Progenitor cell of endocrine pancreas (in vitro differentiated cells): ENCODE results near the gene LRIG1. TPM values are rescaled to one million over a fixed set of nuclear protein-coding genes. Genes with fewer than 3 reads are reported as not detected.

Source experiments
- DNase-seq: peaks from one replicate; pipeline ENCODE4 v3.0.0; 2021; ENCODE audit warnings: low spot score; ENCODE audit not compliant: unreplicated experiment
- H3K27ac Mint-ChIP-seq: 2 replicates; pipeline ENCODE4 v1.8.0; 2021; ENCODE audit warnings: mild to moderate bottlenecking, moderate library complexity, mixed read lengths
- H3K27me3 Mint-ChIP-seq: 2 replicates; pipeline ENCODE4 v1.8.0; 2021; ENCODE audit warnings: mixed read lengths
- H3K36me3 Mint-ChIP-seq: 2 replicates; pipeline ENCODE4 v1.8.0; 2022; ENCODE audit warnings: mixed read lengths; ENCODE audit not compliant: insufficient read depth
- H3K4me1 Mint-ChIP-seq: 2 replicates; pipeline ENCODE4 v1.8.0; 2021; ENCODE audit warnings: low read depth, mixed read lengths
- H3K4me3 Mint-ChIP-seq: 2 replicates; pipeline ENCODE4 v1.8.0; 2021; ENCODE audit warnings: low read depth, mild to moderate bottlenecking, moderate library complexity, mixed read lengths
- H3K9me3 Mint-ChIP-seq: 2 replicates; pipeline ENCODE4 v1.8.0; 2021; ENCODE audit warnings: low read depth, mixed read lengths
- total RNA-seq: library from RNA; stranded (reverse); gene quantifications from 2 replicates; pipeline ENCODE4 v1.2.1, GENCODE V29; 2021
- TF ChIP-seq, protein P1 (sequence below): fragments of 200-600 bp; sonication (generic); IDR thresholded peaks from one replicate; pipeline ENCODE4 v1.5.0; 2021; ENCODE audit warnings: antibody characterized with exemption, mild to moderate bottlenecking; ENCODE audit not compliant: unreplicated experiment

LRIG1 gene
- total RNA-seq, 1 donor from 2014 or later, result 31.4 TPM

GRCh38 chr3:66394019-66394752 lies 106.6 kb downstream of the LRIG1 start:
- DNase-seq, result no peak
- Mint-ChIP-seq H3K27me3 (no peaks in the 10 kb centered on the region), H3K4me1 (peaks cover 2% of the 10 kb centered on the region), H3K9me3 (no peaks in the 10 kb centered on the region), H3K4me3 (no peak overlapping the region), H3K27ac (no peak overlapping the region), H3K36me3 (peaks cover 31% of the 10 kb centered on the region)
- TF ChIP-seq, protein P1, sequence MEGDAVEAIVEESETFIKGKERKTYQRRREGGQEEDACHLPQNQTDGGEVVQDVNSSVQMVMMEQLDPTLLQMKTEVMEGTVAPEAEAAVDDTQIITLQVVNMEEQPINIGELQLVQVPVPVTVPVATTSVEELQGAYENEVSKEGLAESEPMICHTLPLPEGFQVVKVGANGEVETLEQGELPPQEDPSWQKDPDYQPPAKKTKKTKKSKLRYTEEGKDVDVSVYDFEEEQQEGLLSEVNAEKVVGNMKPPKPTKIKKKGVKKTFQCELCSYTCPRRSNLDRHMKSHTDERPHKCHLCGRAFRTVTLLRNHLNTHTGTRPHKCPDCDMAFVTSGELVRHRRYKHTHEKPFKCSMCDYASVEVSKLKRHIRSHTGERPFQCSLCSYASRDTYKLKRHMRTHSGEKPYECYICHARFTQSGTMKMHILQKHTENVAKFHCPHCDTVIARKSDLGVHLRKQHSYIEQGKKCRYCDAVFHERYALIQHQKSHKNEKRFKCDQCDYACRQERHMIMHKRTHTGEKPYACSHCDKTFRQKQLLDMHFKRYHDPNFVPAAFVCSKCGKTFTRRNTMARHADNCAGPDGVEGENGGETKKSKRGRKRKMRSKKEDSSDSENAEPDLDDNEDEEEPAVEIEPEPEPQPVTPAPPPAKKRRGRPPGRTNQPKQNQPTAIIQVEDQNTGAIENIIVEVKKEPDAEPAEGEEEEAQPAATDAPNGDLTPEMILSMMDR, result no peak

DNA sequence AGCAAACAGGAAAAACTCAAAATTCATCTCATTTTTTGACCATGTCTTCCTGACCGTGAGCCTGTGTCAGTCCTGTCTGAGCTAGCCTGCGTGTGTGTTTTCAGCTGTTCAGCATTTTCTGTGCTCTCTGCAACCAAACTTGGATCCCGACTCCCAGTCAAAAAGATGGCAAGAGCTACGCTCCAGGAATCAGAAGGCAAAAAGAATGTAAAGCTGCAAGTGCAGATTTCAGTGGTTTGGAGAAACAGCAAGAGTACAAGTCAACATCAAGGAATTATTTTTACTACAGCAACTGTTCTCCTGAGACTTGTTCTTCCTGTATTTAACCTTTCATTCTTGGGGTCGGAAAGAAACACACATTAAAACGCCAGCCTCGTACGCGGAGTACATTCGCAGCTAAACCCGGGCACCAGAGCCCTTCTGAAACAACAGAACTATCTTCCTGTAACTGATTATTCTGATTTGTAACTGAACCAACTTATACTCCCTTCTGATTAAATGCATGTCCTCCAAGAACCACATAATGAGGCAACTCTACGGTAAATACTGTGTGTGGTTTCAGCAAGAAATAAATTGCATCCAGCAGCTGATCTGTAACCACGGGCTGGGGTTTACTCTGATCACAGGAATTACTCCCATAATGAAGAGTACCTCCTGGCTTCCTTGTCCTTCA lies 107.4 kb downstream of the LRIG1 start:
- peaks cover 2% of the 10 kb centered on the region for H3K4me1 Mint-ChIP-seq
- no peaks in the 10 kb centered on the region for H3K9me3 Mint-ChIP-seq
- no peak overlapping the region for H3K27ac Mint-ChIP-seq
- DNase-seq, result no peak
- TF ChIP-seq, protein P1, result no peak
- H3K36me3 Mint-ChIP-seq, result peaks cover 32% of the 10 kb centered on the region
- no peaks in the 10 kb centered on the region for H3K27me3 Mint-ChIP-seq
- H3K4me3 Mint-ChIP-seq, result no peak overlapping the region

GRCh38 chr3:66392966-66393332 lies 107.9 kb downstream of the LRIG1 start:
- H3K4me1 Mint-ChIP-seq, result peaks cover 2% of the 10 kb centered on the region
- H3K36me3 Mint-ChIP-seq, result peaks cover 32% of the 10 kb centered on the region
- no peak for DNase-seq

DNA sequence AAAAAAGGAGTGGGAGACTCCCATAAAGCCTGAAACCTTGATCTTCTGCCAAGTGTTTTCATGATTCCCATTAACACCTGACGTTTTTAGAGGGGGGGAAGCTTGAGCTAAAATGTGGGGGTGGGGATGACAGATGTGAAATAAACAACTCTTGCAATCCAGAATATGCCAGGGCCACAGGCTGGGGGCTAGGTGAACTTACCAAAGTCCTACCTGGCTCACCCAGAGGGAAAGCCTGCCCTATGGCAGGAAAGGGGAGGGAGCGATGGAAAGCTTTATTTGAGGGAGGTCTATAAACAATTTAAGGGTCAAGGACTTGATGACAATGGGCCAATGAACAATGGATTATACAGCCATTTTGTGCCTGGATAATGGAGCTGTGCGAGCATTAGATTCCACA lies 108.3 kb downstream of the LRIG1 start:
- TF ChIP-seq, protein P1, result no peak
- H3K27me3 Mint-ChIP-seq, result no peaks in the 10 kb centered on the region
- H3K27ac Mint-ChIP-seq, result peak overlapping the region; percentile 73
- no peaks in the 10 kb centered on the region for H3K9me3 Mint-ChIP-seq
- no peak for DNase-seq
- no peak overlapping the region for H3K4me3 Mint-ChIP-seq
- peaks cover 29% of the 10 kb centered on the region for H3K36me3 Mint-ChIP-seq
- peaks cover 2% of the 10 kb centered on the region for H3K4me1 Mint-ChIP-seq

More at GRCh38 chr3:66392966-66393332, 107.9 kb downstream of the LRIG1 start:
- Mint-ChIP-seq H3K9me3 (no peaks in the 10 kb centered on the region), H3K27ac (no peak overlapping the region), H3K4me3 (no peak overlapping the region), H3K27me3 (no peaks in the 10 kb centered on the region)
- TF ChIP-seq, protein P1, result no peak

GRCh38 chr3:66390013-66390412 lies 110.8 kb downstream of the LRIG1 start:
- Mint-ChIP-seq H3K27ac (no peak overlapping the region), H3K4me1 (peaks cover 2% of the 10 kb centered on the region), H3K9me3 (no peaks in the 10 kb centered on the region), H3K36me3 (peaks cover 47% of the 10 kb centered on the region), H3K27me3 (no peaks in the 10 kb centered on the region), H3K4me3 (no peak overlapping the region)
- DNase-seq, result no peak
- TF ChIP-seq, protein P1, result no peak
